MCF 10A (cell line): ENCODE results near the gene AKR1B1. TPM values are rescaled to one million over a fixed set of nuclear protein-coding genes. Genes with fewer than 3 reads are reported as not detected.
A peak's percentile ranks its signal among the peaks of the same experiment; 100 is the strongest.

ENCODE experiments used
- BruUV-seq: library from RNA; stranded (reverse); fragments of 400-500 nt; replicated peaks from 2 replicates; lab custom pipeline; 2021; lab: Mats Ljungman, UMichigan
- CTCF ChIA-PET: fragments of 300-600 bp; sonication (Branson Sonifier 250); formaldehyde crosslinking; extraction: SDS; loops from one replicate; lab custom pipeline; 2021; ENCODE audit warnings: antibody characterized with exemption, inconsistent platforms; lab: Yijun Ruan, JAX
- POLR2A ChIA-PET: fragments of 300-600, 350-650 bp; sonication (Branson Sonifier 250); formaldehyde crosslinking; extraction: SDS; loops from one replicate; lab custom pipeline; 2020; ENCODE audit warnings: antibody characterized with exemption, inconsistent platforms; lab: Yijun Ruan, JAX
- DNase-seq: peaks from one replicate; pipeline ENCODE4 v3.0.0-alpha.2; 2018; ENCODE audit not compliant: unreplicated experiment
- H3K27ac Mint-ChIP-seq: one replicate; pipeline ENCODE4 v1.8.0; 2022; ENCODE audit warnings: mild to moderate bottlenecking, low read depth, mixed read lengths; ENCODE audit not compliant: unreplicated experiment
- H3K27me3 Mint-ChIP-seq: one replicate; pipeline ENCODE4 v1.8.0; 2022; ENCODE audit warnings: mixed read lengths; ENCODE audit not compliant: insufficient read depth, unreplicated experiment
- H3K36me3 Mint-ChIP-seq: one replicate; pipeline ENCODE4 v1.8.0; 2022; ENCODE audit warnings: mild to moderate bottlenecking, moderate library complexity, mixed read lengths; ENCODE audit not compliant: insufficient read depth, unreplicated experiment
- H3K4me1 Mint-ChIP-seq: one replicate; pipeline ENCODE4 v1.8.0; 2022; ENCODE audit warnings: mixed read lengths; ENCODE audit not compliant: insufficient read depth, unreplicated experiment
- H3K4me3 Mint-ChIP-seq: one replicate; pipeline ENCODE4 v1.8.0; 2022; ENCODE audit warnings: mild to moderate bottlenecking, moderate library complexity, mixed read lengths; ENCODE audit not compliant: unreplicated experiment
- H3K9me3 Mint-ChIP-seq: one replicate; pipeline ENCODE4 v1.8.0; 2022; ENCODE audit warnings: mixed read lengths; ENCODE audit not compliant: unreplicated experiment
- intact Hi-C: fragments of 100-400 bp; cut with micrococcal nuclease; formaldehyde crosslinking; loops from 2 replicates; pipeline ENCODE4 v1.14.1; 2022
- total RNA-seq: library from RNA; stranded (reverse); gene quantifications from 2 replicates; pipeline ENCODE4 v1.2.3, GENCODE V29; 2022
- TF ChIP-seq, protein P1 (sequence below): fragments of 200-600 bp; IDR thresholded peaks from one replicate; pipeline ENCODE4 v1.8.0; 2022; ENCODE audit warnings: antibody characterized with exemption, mild to moderate bottlenecking; ENCODE audit not compliant: unreplicated experiment

The AKR1B1 gene
- total RNA-seq, 1 experiment from 2014 or later: 128 TPM

- TSS peak; percentile 29 for BruUV-seq
- peak; percentile 63 for DNase-seq
- Mint-ChIP-seq H3K4me1 (peaks cover 29% of the 10 kb centered on the region), H3K27ac (no peak overlapping the region), H3K36me3 (peaks cover 16% of the 10 kb centered on the region), H3K9me3 (no peaks in the 10 kb centered on the region), H3K4me3 (peak overlapping the region; percentile 76), H3K27me3 (no peaks in the 10 kb centered on the region)
- TF ChIP-seq, protein P1, sequence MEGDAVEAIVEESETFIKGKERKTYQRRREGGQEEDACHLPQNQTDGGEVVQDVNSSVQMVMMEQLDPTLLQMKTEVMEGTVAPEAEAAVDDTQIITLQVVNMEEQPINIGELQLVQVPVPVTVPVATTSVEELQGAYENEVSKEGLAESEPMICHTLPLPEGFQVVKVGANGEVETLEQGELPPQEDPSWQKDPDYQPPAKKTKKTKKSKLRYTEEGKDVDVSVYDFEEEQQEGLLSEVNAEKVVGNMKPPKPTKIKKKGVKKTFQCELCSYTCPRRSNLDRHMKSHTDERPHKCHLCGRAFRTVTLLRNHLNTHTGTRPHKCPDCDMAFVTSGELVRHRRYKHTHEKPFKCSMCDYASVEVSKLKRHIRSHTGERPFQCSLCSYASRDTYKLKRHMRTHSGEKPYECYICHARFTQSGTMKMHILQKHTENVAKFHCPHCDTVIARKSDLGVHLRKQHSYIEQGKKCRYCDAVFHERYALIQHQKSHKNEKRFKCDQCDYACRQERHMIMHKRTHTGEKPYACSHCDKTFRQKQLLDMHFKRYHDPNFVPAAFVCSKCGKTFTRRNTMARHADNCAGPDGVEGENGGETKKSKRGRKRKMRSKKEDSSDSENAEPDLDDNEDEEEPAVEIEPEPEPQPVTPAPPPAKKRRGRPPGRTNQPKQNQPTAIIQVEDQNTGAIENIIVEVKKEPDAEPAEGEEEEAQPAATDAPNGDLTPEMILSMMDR: peak; percentile 6
- intact Hi-C loops: loop anchor here (2.0 kb wide), 1 partner anchor 20 kb away; no protein-coding TSS in a partner anchor
- CTCF ChIA-PET: interaction anchor here (0.6 to 7.2 kb wide), 19 partner anchors 8 to 1190 kb away, joined by 3 to 45 read pairs (median 4); no protein-coding TSS in a partner anchor
- POLR2A ChIA-PET: interaction anchor here (0.6 to 4.4 kb wide), 9 partner anchors 12 to 528 kb away, joined by 3 to 46 read pairs (median 4); no protein-coding TSS in a partner anchor
Measured at GRCh38 chr7:134458341-134458805, 527 bp downstream of the AKR1B1 start.

DNA sequence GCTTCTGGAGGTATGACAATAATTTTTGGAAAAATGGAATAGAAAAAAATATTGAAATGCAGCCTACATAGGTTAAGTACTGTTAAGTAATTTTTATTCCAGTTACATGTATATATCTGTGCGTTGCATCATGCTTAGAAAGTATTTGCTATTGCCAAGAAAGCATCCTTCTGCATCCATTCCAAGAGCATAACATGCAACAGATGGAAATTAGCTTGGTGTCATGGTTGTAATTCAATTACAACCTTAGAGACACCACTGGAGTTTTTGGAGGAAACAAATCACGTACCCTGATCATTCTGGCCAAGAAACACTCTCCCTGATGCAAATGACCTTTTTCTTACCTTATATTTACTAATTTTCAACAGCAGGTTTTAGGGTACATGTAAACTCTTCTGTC, 1.7 kb downstream of the AKR1B1 start:
- no TSS peak for BruUV-seq
- intact Hi-C loops: no loop called here
- POLR2A ChIA-PET: interaction anchor here (0.9 to 4.4 kb wide), 3 partner anchors 11 to 44 kb away, joined by 3 to 46 read pairs (median 7); no protein-coding TSS in a partner anchor
- no peak for DNase-seq
- Mint-ChIP-seq H3K27ac (no peak overlapping the region), H3K36me3 (peaks cover 16% of the 10 kb centered on the region), H3K27me3 (no peaks in the 10 kb centered on the region), H3K4me3 (peak overlapping the region; percentile 76), H3K9me3 (no peaks in the 10 kb centered on the region), H3K4me1 (peaks cover 25% of the 10 kb centered on the region)
- CTCF ChIA-PET: interaction anchor here (0.6 to 7.2 kb wide), 13 partner anchors 9 to 431 kb away, joined by 3 to 45 read pairs (median 7); no protein-coding TSS in a partner anchor
- TF ChIP-seq, protein P1: no peak

DNA sequence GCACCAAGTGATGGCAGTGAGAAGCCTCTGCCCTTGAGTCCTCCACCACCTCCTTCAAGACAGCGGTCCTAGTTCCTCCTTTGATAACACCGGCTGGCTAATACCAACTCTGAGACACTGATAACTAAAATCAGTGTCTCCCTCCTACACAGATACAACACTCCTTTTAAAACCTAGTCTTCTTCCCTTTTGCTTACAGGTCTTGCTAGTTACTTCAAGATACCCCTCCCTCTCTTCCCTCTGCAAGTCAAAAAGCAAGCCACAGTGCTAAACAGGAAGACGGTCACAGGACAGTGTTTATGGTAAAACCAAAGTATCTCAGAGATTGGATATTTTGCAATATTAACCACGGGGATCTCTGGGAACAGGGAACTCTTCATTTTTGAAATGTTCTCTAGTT, 4.6 kb downstream of the AKR1B1 start:
- peaks cover 15% of the 10 kb centered on the region for H3K4me1 Mint-ChIP-seq
- no peaks in the 10 kb centered on the region for H3K9me3 Mint-ChIP-seq
- BruUV-seq: no TSS peak
- POLR2A ChIA-PET: no interaction called here
- no peak for DNase-seq
- intact Hi-C loops: no loop called here
- H3K27ac Mint-ChIP-seq: peak overlapping the region; percentile 2
- no peaks in the 10 kb centered on the region for H3K27me3 Mint-ChIP-seq
- TF ChIP-seq, protein P1: no peak
- CTCF ChIA-PET: interaction anchor here (0.6 to 1.2 kb wide), 3 partner anchors 11 to 60 kb away, joined by 3 to 5 read pairs (median 3); no protein-coding TSS in a partner anchor
- H3K4me3 Mint-ChIP-seq: no peak overlapping the region
- H3K36me3 Mint-ChIP-seq: peaks cover 28% of the 10 kb centered on the region

DNA sequence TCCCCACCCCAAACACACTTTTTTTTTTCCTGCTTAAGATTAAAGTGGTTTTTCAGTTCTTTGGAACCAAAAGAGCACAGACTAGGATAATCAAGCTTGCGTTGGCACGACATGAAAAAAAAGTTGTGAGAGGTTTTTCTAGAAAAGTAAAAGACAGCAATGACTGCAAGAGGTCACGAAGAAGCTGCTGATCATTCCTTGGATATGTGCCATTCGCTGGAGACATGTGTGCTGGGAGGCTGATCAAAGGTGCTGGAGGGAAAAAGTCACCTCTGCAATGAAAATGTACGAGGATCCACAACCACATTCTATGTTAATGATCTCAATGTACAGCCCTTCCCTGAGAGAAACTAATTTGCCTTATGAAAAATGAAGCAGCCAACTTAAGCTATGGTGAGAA, 5.4 kb downstream of the AKR1B1 start:
- H3K27me3 Mint-ChIP-seq: no peaks in the 10 kb centered on the region
- intact Hi-C loops: no loop called here
- ChIA-PET POLR2A (interaction anchor here (0.9 kb wide), 1 partner anchor 54 kb away, joined by 3 read pairs; no protein-coding TSS in a partner anchor), CTCF (interaction anchor here (0.6 to 2.0 kb wide), 5 partner anchors 9 to 277 kb away, joined by 3 to 10 read pairs (median 3); no protein-coding TSS in a partner anchor)
- H3K4me1 Mint-ChIP-seq: peaks cover 22% of the 10 kb centered on the region
- TF ChIP-seq, protein P1: no peak
- H3K27ac Mint-ChIP-seq: no peak overlapping the region
- peaks cover 36% of the 10 kb centered on the region for H3K36me3 Mint-ChIP-seq
- no peak overlapping the region for H3K4me3 Mint-ChIP-seq
- no peaks in the 10 kb centered on the region for H3K9me3 Mint-ChIP-seq
- no TSS peak for BruUV-seq
- no peak for DNase-seq
